CD4-positive, alpha-beta memory T cell (primary cell): Measurements from ENCODE around the gene AHNAK. TPM values are rescaled to one million over a fixed set of nuclear protein-coding genes. Genes with fewer than 3 reads are reported as not detected.

ENCODE experiments used
- CTCF ChIA-PET: fragments of 350-600 bp; sonication (Branson Sonifier 250); formaldehyde crosslinking; loops from one replicate; lab custom pipeline; 2021; ENCODE audit warnings: inconsistent platforms; ENCODE audit not compliant: partially characterized antibody; lab: Charles Lee
- POLR2A ChIA-PET: fragments of 350-600 bp; sonication (Branson Sonifier 250); formaldehyde crosslinking; loops from one replicate; lab custom pipeline; 2021; ENCODE audit not compliant: partially characterized antibody; lab: Charles Lee
- DNase-seq, 5 donors: peaks; one replicate each; pipeline versions ENCODE4 v3.0.0 to v3.0.0-alpha.2; 2020 to 2022; ENCODE audit warnings: mixed read lengths in 1 of 5
- H3K27ac ChIP-seq: one replicate; pipeline ENCODE4 v1.7.0; 2013; ENCODE audit warnings: low read depth, low read length
- H3K27me3 ChIP-seq: 2 replicates; pipeline ENCODE4 v1.7.0; 2013; ENCODE audit warnings: mild to moderate bottlenecking, low read length, moderate library complexity; ENCODE audit not compliant: insufficient read depth
- H3K36me3 ChIP-seq: 2 replicates; pipeline ENCODE4 v1.7.0; 2013; ENCODE audit warnings: mild to moderate bottlenecking, low read length, moderate library complexity; ENCODE audit not compliant: insufficient read depth
- H3K4me1 ChIP-seq: 2 replicates; pipeline ENCODE4 v1.7.0; 2013; ENCODE audit warnings: mild to moderate bottlenecking, low read length, moderate library complexity; ENCODE audit not compliant: insufficient read depth
- H3K4me3 ChIP-seq, 2 donors: one replicate each; pipeline ENCODE4 v1.7.0; 2013; ENCODE audit warnings: low read length in 2 of 2, mild to moderate bottlenecking in 1 of 2
- H3K9me3 ChIP-seq, 2 donors: one replicate each; pipeline ENCODE4 v1.7.0; 2013; ENCODE audit warnings: low read length in 2 of 2, control low read depth in 1 of 2; ENCODE audit not compliant: control insufficient read depth in 1 of 2
- H3K27ac Mint-ChIP-seq, 7 donors: one replicate each; pipeline ENCODE4 v1.8.0; 2020 to 2021; ENCODE audit warnings: mixed read lengths in 7 of 7, mild to moderate bottlenecking in 6 of 7, inconsistent platforms in 3 of 7, moderate library complexity in 3 of 7
- H3K27me3 Mint-ChIP-seq, 2 donors: one replicate each; pipeline ENCODE4 v1.8.0; 2020 to 2021; ENCODE audit warnings: mixed read lengths in 2 of 2
- H3K36me3 Mint-ChIP-seq, 2 donors: one replicate each; pipeline ENCODE4 v1.8.0; 2020 to 2021; ENCODE audit warnings: mixed read lengths in 2 of 2, inconsistent platforms in 1 of 2, mild to moderate bottlenecking in 1 of 2
- H3K4me1 Mint-ChIP-seq, 4 donors: one replicate each; pipeline ENCODE4 v1.8.0; 2020 to 2021; ENCODE audit warnings: mixed read lengths in 4 of 4, mild to moderate bottlenecking in 1 of 4
- H3K4me3 Mint-ChIP-seq, 8 donors: one replicate each; pipeline ENCODE4 v1.8.0; 2020 to 2021; ENCODE audit warnings: mixed read lengths in 8 of 8, mild to moderate bottlenecking in 7 of 8, moderate library complexity in 6 of 8, inconsistent platforms in 3 of 8
- H3K9me3 Mint-ChIP-seq, 8 donors: one replicate each; pipeline ENCODE4 v1.8.0; 2020 to 2021; ENCODE audit warnings: mixed read lengths in 8 of 8, mild to moderate bottlenecking in 5 of 8, inconsistent platforms in 3 of 8, moderate library complexity in 1 of 8
- intact Hi-C: fragments of 100-400 bp; cut with micrococcal nuclease; formaldehyde crosslinking; loops from one replicate; pipeline ENCODE4 v1.15.1; 2023
- polyA plus RNA-seq, 2 donors: library from polyadenylated mRNA; unstranded; fragments of 300-500 nt; fragmentation: Illumina TruSeq; gene quantifications; one replicate each; pipeline ENCODE4 v1.2.3, GENCODE V29; 2021
- total RNA-seq, 2 experiments: library from RNA; stranded (reverse); gene quantifications; one replicate each; pipeline ENCODE4 v1.2.3, GENCODE V29; 2021

The AHNAK gene
- total and polyA plus RNA-seq, 4 experiments from 2014 or later: 23.5 to 573 (median 372) TPM

GRCh38 chr11:62505059-62505439, 41.6 kb downstream of the AHNAK start:
- Histone ChIP-seq H3K27me3 (no peaks in the 10 kb centered on the region), H3K9me3 (no peaks in the 10 kb centered on the region), H3K36me3 (no peaks in the 10 kb centered on the region), H3K4me3 (no peak overlapping the region), H3K27ac (no peak overlapping the region), H3K4me1 (peaks cover 6% of the 10 kb centered on the region)
- intact Hi-C loops: no loop called here
- Mint-ChIP-seq H3K4me3 (no peak overlapping the region), H3K4me1 (peaks cover 7 to 18% (median 8%) of the 10 kb centered on the region in 4 donors), H3K27me3 (no peaks in the 10 kb centered on the region), H3K27ac (no peak overlapping the region), H3K36me3 (no peaks in the 10 kb centered on the region), H3K9me3 (peaks cover 0 to 3% (median 0%) of the 10 kb centered on the region in 8 donors)
- CTCF ChIA-PET: no interaction called here
- no peak for DNase-seq
- POLR2A ChIA-PET: interaction anchor here (1.2 kb wide), 1 partner anchor 42 kb away, joined by 6 read pairs; the partner anchor contains the start of gene AHNAK

GRCh38 chr11:62504158-62504973, 42.2 kb downstream of the AHNAK start:
- ChIA-PET CTCF (no interaction called here), POLR2A (interaction anchor here (0.5 to 1.2 kb wide), 2 partner anchors 33 to 43 kb away, joined by 3 to 6 read pairs; partner anchors contain the start of gene AHNAK)
- H3K9me3 Mint-ChIP-seq: peaks cover 0 to 3% (median 0%) of the 10 kb centered on the region in 8 donors
- no peak overlapping the region for H3K4me3 Mint-ChIP-seq
- H3K4me3 ChIP-seq: no peak overlapping the region
- H3K36me3 ChIP-seq: no peaks in the 10 kb centered on the region
- H3K27me3 Mint-ChIP-seq: no peaks in the 10 kb centered on the region
- no peak for DNase-seq
- intact Hi-C loops: no loop called here
- H3K27me3 ChIP-seq: no peaks in the 10 kb centered on the region
- H3K9me3 ChIP-seq: no peaks in the 10 kb centered on the region
- H3K36me3 Mint-ChIP-seq: no peaks in the 10 kb centered on the region
- peaks cover 6% of the 10 kb centered on the region for H3K4me1 ChIP-seq
- peaks cover 7 to 23% (median 9%) of the 10 kb centered on the region in 4 donors for H3K4me1 Mint-ChIP-seq
- peak overlapping the region in 1 of 7 donors; percentile 35 for H3K27ac Mint-ChIP-seq
- H3K27ac ChIP-seq: no peak overlapping the region

GRCh38 chr11:62502030-62502730, 44.4 kb downstream of the AHNAK start:
- POLR2A ChIA-PET: no interaction called here
- Histone ChIP-seq H3K27ac (no peak overlapping the region), H3K4me3 (no peak overlapping the region), H3K4me1 (peaks cover 6% of the 10 kb centered on the region), H3K9me3 (no peaks in the 10 kb centered on the region), H3K27me3 (no peaks in the 10 kb centered on the region), H3K36me3 (no peaks in the 10 kb centered on the region)
- Mint-ChIP-seq H3K4me1 (peaks cover 5 to 23% (median 10%) of the 10 kb centered on the region in 4 donors), H3K9me3 (peaks cover 0 to 3% (median 0%) of the 10 kb centered on the region in 8 donors), H3K36me3 (no peaks in the 10 kb centered on the region), H3K27me3 (no peaks in the 10 kb centered on the region), H3K27ac (peak overlapping the region in 4 of 7 donors; percentile 1 to 69 (median 63)), H3K4me3 (no peak overlapping the region)
- CTCF ChIA-PET: interaction anchor here (0.9 kb wide), 1 partner anchor 78 kb away, joined by 3 read pairs; no protein-coding TSS in a partner anchor
- intact Hi-C loops: no loop called here
- DNase-seq: no peak

- H3K27me3 ChIP-seq: no peaks in the 10 kb centered on the region
- no peaks in the 10 kb centered on the region for H3K36me3 Mint-ChIP-seq
- no peaks in the 10 kb centered on the region for H3K36me3 ChIP-seq
- ChIA-PET CTCF (no interaction called here), POLR2A (no interaction called here)
- no peaks in the 10 kb centered on the region for H3K9me3 ChIP-seq
- intact Hi-C loops: no loop called here
- H3K4me1 Mint-ChIP-seq: peaks cover 5 to 23% (median 10%) of the 10 kb centered on the region in 4 donors
- no peak overlapping the region for H3K4me3 ChIP-seq
- H3K4me1 ChIP-seq: peaks cover 6% of the 10 kb centered on the region
- no peak for DNase-seq
- H3K4me3 Mint-ChIP-seq: no peak overlapping the region
- peaks cover 0 to 3% (median 0%) of the 10 kb centered on the region in 8 donors for H3K9me3 Mint-ChIP-seq
- no peak overlapping the region for H3K27ac ChIP-seq
- peak overlapping the region in 1 of 7 donors; percentile 82 for H3K27ac Mint-ChIP-seq
- H3K27me3 Mint-ChIP-seq: no peaks in the 10 kb centered on the region
Observed at GRCh38 chr11:62501432-62501891, 45.1 kb downstream of the AHNAK start.

GRCh38 chr11:62500650-62501030, 46.0 kb downstream of the AHNAK start:
- DNase-seq: no peak
- no peaks in the 10 kb centered on the region for H3K27me3 Mint-ChIP-seq

GRCh38 chr11:62499944-62500649, 46.5 kb downstream of the AHNAK start:
- CTCF ChIA-PET: interaction anchor here (0.7 to 1.9 kb wide), 5 partner anchors 57 to 78 kb away, joined by 3 to 6 read pairs (median 5); no protein-coding TSS in a partner anchor
- H3K27ac ChIP-seq: no peak overlapping the region
- H3K36me3 Mint-ChIP-seq: no peaks in the 10 kb centered on the region
- H3K27me3 Mint-ChIP-seq: no peaks in the 10 kb centered on the region
- no peak overlapping the region for H3K4me3 ChIP-seq
- POLR2A ChIA-PET: interaction anchor here (0.7 to 1.0 kb wide), 3 partner anchors 43 to 60 kb away, joined by 3 to 4 read pairs (median 3); no protein-coding TSS in a partner anchor
- peaks cover 5 to 23% (median 10%) of the 10 kb centered on the region in 4 donors for H3K4me1 Mint-ChIP-seq
- peak overlapping the region in 3 of 7 donors; percentile 12 to 57 (median 46) for H3K27ac Mint-ChIP-seq
- no peaks in the 10 kb centered on the region for H3K9me3 ChIP-seq
- peaks cover 6% of the 10 kb centered on the region for H3K4me1 ChIP-seq
- H3K36me3 ChIP-seq: no peaks in the 10 kb centered on the region
- peaks cover 0 to 3% (median 0%) of the 10 kb centered on the region in 8 donors for H3K9me3 Mint-ChIP-seq
- no peak overlapping the region for H3K4me3 Mint-ChIP-seq
- no peaks in the 10 kb centered on the region for H3K27me3 ChIP-seq
- no peak for DNase-seq
- intact Hi-C loops: no loop called here

More at GRCh38 chr11:62500650-62501030, 46.0 kb downstream of the AHNAK start:
- no peaks in the 10 kb centered on the region for H3K27me3 ChIP-seq
- H3K27ac ChIP-seq: no peak overlapping the region
- intact Hi-C loops: no loop called here
- no peaks in the 10 kb centered on the region for H3K36me3 Mint-ChIP-seq
- ChIA-PET POLR2A (no interaction called here), CTCF (interaction anchor here (1.0 to 1.9 kb wide), 2 partner anchors 60 to 78 kb away, joined by 5 to 6 read pairs; no protein-coding TSS in a partner anchor)
- H3K4me1 ChIP-seq: peaks cover 6% of the 10 kb centered on the region
- peaks cover 5 to 23% (median 10%) of the 10 kb centered on the region in 4 donors for H3K4me1 Mint-ChIP-seq
- no peak overlapping the region for H3K4me3 ChIP-seq
- no peaks in the 10 kb centered on the region for H3K9me3 ChIP-seq
- H3K27ac Mint-ChIP-seq: peak overlapping the region in 3 of 7 donors; percentile 29 to 46 (median 29)
- peaks cover 0 to 3% (median 0%) of the 10 kb centered on the region in 8 donors for H3K9me3 Mint-ChIP-seq
- no peaks in the 10 kb centered on the region for H3K36me3 ChIP-seq
- no peak overlapping the region for H3K4me3 Mint-ChIP-seq
